Measurements from ENCODE around the gene SPTBN5. TPM values are rescaled to one million over a fixed set of nuclear protein-coding genes. Genes with fewer than 3 reads are reported as not detected.

Gene SPTBN5
- total RNA-seq, 2 experiments from 2014 or later, result 0.11 to 0.14 TPM

DNA sequence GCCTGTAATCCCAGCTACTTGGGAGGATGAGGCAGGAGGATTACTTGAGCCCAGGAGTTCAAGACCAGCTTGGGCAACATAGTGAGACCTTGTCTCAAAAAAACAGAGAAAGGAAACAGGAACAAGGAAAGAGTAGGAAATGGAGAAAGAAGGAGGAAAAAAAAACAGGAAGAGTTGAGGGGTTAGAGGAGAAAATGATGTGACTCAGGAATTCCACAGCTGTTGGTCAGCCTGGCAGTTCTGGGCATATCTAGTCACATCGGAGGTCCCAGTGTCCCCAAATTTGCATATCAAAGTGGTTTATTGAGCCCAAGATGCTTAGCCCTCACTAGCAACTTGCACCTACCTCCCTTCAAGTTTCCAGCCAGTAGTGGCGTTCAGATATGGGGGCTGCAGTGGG lies 84.7 kb downstream of the SPTBN5 start:
- Mint-ChIP-seq H3K9me3 (no peaks in the 10 kb centered on the region), H3K4me3 (no peak overlapping the region), H3K27ac (peak overlapping the region; percentile 11), H3K4me1 (ENCODE audit: low read depth) (peaks cover 25% of the 10 kb centered on the region), H3K36me3 (ENCODE audit: low read depth) (peaks cover 4% of the 10 kb centered on the region), H3K27me3 (no peaks in the 10 kb centered on the region)
- ChIA-PET CTCF (interaction anchor here (0.7 to 15.8 kb wide), 4 partner anchors 33 to 343 kb away, joined by 3 to 337 read pairs (median 7); partner anchors contain the start of gene MAPKBP1), POLR2A (no interaction called here)
- intact Hi-C loops (cut with micrococcal nuclease), result no loop called here
- TF ChIP-seq, protein P1, sequence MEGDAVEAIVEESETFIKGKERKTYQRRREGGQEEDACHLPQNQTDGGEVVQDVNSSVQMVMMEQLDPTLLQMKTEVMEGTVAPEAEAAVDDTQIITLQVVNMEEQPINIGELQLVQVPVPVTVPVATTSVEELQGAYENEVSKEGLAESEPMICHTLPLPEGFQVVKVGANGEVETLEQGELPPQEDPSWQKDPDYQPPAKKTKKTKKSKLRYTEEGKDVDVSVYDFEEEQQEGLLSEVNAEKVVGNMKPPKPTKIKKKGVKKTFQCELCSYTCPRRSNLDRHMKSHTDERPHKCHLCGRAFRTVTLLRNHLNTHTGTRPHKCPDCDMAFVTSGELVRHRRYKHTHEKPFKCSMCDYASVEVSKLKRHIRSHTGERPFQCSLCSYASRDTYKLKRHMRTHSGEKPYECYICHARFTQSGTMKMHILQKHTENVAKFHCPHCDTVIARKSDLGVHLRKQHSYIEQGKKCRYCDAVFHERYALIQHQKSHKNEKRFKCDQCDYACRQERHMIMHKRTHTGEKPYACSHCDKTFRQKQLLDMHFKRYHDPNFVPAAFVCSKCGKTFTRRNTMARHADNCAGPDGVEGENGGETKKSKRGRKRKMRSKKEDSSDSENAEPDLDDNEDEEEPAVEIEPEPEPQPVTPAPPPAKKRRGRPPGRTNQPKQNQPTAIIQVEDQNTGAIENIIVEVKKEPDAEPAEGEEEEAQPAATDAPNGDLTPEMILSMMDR (IDR thresholded peaks at IDR 0.05), result no peak
- no peak for DNase-seq
- no peak for ATAC-seq

DNA sequence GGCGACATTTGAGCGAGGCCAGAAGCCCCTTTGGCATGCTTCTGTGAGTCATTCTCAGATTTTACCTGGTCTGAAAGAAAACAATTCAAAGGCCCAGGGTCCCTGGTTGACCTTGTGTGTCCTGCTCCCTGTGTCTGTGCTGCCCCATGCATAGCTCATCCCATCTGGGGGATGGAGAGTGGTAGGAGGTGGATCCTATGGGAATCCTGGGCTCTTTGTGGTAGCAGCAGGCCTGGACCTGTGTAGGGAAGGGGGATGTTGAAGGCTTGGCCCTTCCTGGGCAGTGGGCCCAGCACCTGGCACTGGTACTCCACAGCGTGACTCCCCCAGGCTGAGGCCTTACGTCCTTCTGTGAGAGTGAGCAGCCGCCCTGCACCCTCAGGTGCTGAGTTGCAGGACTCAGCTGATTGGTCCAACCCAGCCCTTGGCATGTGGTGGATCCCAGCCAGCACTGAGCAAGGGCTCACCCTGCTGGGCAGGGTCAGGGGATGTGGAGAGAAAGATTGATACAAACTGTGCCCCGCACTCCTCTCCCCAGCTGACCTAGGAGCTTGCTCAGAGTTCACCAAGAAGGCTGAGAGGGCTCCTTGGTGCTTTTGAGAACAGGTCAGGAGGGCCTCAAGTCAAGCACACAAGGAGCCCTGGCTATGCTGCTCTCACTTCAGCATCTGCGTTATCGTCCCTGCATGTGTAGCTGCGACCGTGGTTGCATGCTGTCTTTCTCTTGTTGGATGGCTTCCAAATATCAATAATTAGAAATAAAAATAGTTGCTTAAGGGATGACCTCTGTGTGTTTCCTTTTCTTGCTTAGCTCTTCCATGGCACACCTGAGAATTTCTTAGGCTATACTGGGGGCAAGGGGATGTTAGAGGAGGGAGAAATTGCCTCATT lies 87.3 kb downstream of the SPTBN5 start:
- no peak for DNase-seq
- TF ChIP-seq, protein P1 (IDR thresholded peaks at IDR 0.05), result no peak
- peak; percentile 34 for ATAC-seq
- Mint-ChIP-seq H3K27ac (no peak overlapping the region), H3K9me3 (no peaks in the 10 kb centered on the region), H3K4me3 (no peak overlapping the region), H3K36me3 (ENCODE audit: low read depth) (no peaks in the 10 kb centered on the region), H3K4me1 (ENCODE audit: low read depth) (peaks cover 25% of the 10 kb centered on the region), H3K27me3 (no peaks in the 10 kb centered on the region)
- CTCF ChIA-PET, result interaction anchor here (15.8 kb wide), 1 partner anchor 31 kb away, joined by 337 read pairs; the partner anchor contains the start of gene MAPKBP1
- POLR2A ChIA-PET, result no interaction called here
- intact Hi-C loops (cut with micrococcal nuclease), result no loop called here

DNA sequence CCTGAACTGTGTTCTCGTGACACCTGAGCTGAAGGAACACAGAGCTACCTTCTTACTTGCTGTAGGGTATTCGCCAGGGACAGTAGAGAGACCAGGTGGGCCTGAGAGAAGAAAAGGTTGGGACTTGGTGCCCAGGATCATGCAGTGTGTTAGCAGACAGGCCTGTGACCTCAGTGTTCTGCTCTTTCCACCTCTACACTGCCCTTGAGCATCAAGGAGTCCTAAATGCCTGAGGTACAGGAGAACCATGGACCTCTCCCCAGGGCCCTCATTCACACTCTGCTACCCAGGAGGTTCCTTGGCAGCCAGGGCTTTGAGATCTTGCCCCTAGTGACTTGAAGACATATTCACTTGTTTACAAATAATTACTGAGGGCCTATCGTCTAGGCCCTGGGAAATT lies 88.1 kb downstream of the SPTBN5 start:
- no peak for ATAC-seq
- no peak for DNase-seq
- H3K27ac Mint-ChIP-seq, result peak overlapping the region; percentile 15
- no peak overlapping the region for H3K4me3 Mint-ChIP-seq
- ChIA-PET CTCF (interaction anchor here (15.8 kb wide), 1 partner anchor 30 kb away, joined by 337 read pairs; the partner anchor contains the start of gene MAPKBP1), POLR2A (no interaction called here)
- TF ChIP-seq, protein P1 (IDR thresholded peaks at IDR 0.05), result no peak
- H3K27me3 Mint-ChIP-seq, result no peaks in the 10 kb centered on the region
- H3K4me1 Mint-ChIP-seq (ENCODE audit: low read depth), result peaks cover 18% of the 10 kb centered on the region
- H3K9me3 Mint-ChIP-seq, result no peaks in the 10 kb centered on the region
- H3K36me3 Mint-ChIP-seq (ENCODE audit: low read depth), result peaks cover 5% of the 10 kb centered on the region
- intact Hi-C loops (cut with micrococcal nuclease), result no loop called here

DNA sequence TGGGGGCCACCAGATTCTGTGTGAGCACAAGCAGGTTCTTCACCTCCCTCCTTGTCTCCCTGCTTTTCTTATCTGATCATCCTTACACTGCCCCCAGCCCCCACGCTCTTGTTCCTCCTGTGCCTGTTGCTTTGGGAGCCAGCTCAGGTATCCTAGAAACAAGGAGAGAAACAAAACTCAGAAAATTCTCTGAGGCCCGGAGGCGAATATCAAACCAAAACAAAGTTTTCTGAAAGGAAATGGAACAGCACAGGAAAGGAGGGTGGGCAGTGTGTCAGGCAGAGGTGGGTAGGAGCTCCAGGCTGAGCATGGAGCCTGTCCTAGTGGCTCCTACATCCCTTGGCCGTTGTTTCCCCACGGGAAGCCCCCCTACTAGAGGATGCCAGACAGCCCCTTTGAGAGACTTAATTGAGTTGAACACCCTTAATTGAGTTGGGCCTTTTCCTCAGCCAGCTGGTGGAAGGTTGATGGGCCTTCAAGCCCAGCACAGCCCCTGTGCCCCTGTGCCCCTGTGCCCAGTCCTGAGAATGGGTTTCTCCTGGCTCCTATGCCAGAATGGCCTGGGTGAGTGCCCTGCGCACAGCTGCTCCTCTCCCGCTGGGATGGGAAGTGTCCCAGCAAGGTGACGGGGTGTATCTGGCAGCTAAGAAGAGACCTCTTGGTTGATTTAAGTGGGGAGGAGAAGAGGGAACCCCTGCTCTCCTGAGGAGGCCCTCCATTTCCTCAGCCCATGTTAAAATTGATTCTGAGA lies 88.8 kb downstream of the SPTBN5 start:
- TF ChIP-seq, protein P1 (IDR thresholded peaks at IDR 0.05), result no peak
- peak overlapping the region; percentile 65 for H3K27ac Mint-ChIP-seq
- no peak for ATAC-seq

More for the DNA sequence above, 88.8 kb downstream of the SPTBN5 start:
- no peaks in the 10 kb centered on the region for H3K27me3 Mint-ChIP-seq
- peaks cover 7% of the 10 kb centered on the region for H3K36me3 Mint-ChIP-seq (ENCODE audit: low read depth)
- H3K4me1 Mint-ChIP-seq (ENCODE audit: low read depth), result peaks cover 16% of the 10 kb centered on the region
- ChIA-PET CTCF (interaction anchor here (15.8 kb wide), 1 partner anchor 29 kb away, joined by 337 read pairs; the partner anchor contains the start of gene MAPKBP1), POLR2A (no interaction called here)
- DNase-seq, result no peak
- intact Hi-C loops (cut with micrococcal nuclease), result no loop called here
- no peaks in the 10 kb centered on the region for H3K9me3 Mint-ChIP-seq
- H3K4me3 Mint-ChIP-seq, result no peak overlapping the region
